Measurements from ENCODE around the gene SUSD3.

The SUSD3 gene

DNA sequence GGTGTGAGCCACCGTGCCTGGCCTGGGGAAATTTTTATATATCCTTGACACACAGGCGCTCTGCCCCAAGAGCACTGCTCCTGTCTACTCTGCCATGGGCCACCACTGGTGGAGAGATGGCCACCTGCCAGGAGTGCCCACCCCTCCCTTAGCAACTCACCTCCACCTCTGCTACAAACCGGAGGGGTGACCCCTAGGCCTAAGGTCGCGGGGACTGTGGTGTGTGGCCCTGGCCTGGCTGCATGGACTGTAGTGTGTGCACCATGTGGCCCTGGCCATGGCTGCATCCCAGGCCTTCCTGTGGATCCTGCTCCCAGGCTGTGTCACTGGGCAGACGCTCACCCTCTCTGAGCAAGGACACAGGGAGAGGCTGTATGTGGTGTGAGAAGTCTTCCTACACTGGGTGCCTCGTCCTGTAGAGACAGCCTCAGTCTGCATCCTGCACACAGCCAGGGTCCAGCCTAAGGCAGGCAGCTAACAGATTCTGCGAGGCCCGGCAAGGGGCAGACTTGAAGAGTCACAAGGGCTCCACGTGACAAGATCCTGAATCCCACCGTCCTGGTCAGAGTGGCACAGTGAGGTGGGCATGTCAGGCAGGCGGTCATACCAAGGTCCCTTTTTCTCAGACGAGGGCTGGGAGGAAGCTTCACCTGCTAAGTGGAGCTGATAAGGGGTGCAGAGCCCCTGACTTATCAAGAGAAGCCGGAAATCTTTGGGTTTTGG, 65.2 kb downstream of the SUSD3 start:
- TF ChIP-seq, protein P1, sequence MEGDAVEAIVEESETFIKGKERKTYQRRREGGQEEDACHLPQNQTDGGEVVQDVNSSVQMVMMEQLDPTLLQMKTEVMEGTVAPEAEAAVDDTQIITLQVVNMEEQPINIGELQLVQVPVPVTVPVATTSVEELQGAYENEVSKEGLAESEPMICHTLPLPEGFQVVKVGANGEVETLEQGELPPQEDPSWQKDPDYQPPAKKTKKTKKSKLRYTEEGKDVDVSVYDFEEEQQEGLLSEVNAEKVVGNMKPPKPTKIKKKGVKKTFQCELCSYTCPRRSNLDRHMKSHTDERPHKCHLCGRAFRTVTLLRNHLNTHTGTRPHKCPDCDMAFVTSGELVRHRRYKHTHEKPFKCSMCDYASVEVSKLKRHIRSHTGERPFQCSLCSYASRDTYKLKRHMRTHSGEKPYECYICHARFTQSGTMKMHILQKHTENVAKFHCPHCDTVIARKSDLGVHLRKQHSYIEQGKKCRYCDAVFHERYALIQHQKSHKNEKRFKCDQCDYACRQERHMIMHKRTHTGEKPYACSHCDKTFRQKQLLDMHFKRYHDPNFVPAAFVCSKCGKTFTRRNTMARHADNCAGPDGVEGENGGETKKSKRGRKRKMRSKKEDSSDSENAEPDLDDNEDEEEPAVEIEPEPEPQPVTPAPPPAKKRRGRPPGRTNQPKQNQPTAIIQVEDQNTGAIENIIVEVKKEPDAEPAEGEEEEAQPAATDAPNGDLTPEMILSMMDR (IDR thresholded peaks at IDR 0.05; ENCODE audit: low read length, missing control alignments) = no peak
- H3K4me3 ChIP-seq (replicated peaks; ENCODE audit: low read depth, low read length) = no peak overlapping the region
- DNase-seq (ENCODE audit: low read depth) = no peak

DNA sequence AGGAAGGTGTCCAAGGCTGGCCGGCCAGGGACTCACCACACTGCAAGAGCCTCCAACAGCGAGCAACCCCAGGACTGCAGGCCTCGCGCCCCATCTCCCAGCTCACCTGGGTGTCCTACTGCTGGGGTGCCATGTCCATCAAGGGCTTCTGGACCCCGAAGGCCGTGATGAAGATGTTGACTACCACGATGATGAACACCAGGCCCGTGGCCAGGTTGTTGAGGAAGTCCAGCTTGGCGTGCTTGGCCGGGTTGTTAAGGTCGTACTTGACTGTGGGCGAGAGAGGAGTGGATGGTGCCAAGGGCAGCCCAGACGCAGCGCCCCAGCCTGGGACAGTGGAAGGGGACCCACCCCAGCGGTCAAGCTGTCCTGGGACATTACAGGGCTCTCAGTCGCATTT, 66.3 kb downstream of the SUSD3 start:
- H3K4me3 ChIP-seq (replicated peaks; ENCODE audit: low read depth, low read length) = no peak overlapping the region
- TF ChIP-seq, protein P1 (IDR thresholded peaks at IDR 0.05; ENCODE audit: low read length, missing control alignments) = no peak
- DNase-seq (ENCODE audit: low read depth) = no peak

DNA sequence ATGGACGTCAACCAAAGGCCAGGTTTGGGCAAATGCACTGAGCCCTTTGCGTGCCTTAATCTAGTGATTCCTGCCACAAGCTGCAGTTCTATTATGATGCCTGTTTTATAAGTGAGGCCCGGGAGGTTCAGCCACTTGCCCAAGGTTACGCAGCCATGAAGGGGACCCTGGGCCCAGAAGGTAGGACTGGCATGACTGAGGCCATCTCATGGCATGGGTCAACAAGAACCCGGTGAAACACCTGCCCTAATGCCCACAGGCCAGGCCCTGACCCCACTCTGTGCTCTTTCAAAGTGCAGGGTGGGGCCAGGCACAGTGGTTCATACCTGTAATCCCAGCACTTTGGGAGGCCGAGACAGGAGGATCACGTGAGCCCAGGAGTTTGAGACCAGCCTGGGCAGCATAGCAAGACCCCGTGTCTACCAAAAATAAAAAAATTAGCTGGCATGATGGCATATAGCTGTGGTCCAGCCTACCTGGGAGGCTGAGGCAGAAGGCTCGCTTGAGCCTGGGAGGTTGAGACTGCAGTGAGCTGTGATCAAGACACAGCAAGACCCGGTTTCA, 66.9 kb downstream of the SUSD3 start:
- TF ChIP-seq, protein P1 (IDR thresholded peaks at IDR 0.05; ENCODE audit: low read length, missing control alignments) = no peak
- DNase-seq (ENCODE audit: low read depth) = no peak
- no peak overlapping the region for H3K4me3 ChIP-seq (replicated peaks; ENCODE audit: low read depth, low read length)

DNA sequence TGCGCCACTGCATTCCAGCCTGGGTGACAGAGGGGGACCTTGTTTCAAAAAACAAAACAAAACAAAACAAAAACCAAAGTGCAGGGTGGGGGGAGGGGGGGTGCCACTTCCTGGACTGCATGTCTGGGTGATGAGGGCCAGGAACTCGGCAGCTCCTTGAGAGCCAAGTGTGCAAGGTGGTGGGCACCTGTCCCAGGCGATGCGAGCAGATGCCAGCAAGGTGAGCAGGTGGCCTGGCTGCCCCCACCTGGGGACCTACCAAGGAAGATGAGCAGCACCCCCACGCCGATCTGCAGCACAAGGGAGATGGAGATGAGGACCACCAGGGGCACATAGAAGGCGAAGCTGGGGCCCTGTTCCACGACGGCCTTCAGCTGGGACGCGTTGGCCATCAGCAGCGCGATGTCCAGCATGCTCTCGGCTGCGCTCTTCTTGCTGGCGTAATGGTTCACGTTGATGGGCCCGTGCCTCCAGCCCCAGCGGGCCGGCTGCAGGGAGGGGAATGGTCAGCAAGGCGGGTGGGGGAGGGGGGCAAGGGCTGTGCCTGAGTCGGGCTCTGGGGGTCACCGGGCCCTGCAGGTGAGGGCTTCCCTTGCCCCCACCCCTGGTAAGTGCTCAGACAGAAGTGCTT, 67.8 kb downstream of the SUSD3 start:
- TF ChIP-seq, protein P1 (IDR thresholded peaks at IDR 0.05; ENCODE audit: low read length, missing control alignments) = no peak
- no peak overlapping the region for H3K4me3 ChIP-seq (replicated peaks; ENCODE audit: low read depth, low read length)
- no peak for DNase-seq (ENCODE audit: low read depth)

DNA sequence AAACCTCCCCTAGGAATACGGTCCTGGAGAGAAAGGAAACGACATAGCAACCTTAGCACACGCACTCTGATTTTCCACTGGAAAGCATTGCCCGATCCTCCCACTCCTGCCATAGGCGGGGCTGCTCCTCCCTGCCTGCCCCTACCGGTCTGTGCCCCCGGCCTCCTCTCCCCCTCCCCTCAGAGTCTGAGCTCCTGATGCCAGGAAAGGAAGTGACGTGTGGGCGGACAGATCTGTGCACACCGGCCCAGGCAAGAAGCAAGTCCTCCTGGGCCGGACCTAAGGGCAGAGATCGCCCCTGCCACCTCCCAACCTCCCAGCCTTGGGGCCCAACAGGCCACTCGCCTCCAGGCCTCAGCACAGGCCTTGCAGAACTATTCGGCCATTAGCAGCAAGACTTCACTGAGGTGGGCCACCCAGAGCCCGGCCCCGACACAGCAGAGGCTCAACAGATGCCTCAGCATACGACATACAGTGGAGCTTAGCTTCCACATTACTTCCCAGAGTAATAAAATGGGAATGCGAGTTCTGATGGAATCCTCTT, 68.4 kb downstream of the SUSD3 start:
- no peak for DNase-seq (ENCODE audit: low read depth)
- TF ChIP-seq, protein P1 (IDR thresholded peaks at IDR 0.05; ENCODE audit: low read length, missing control alignments) = no peak
- no peak overlapping the region for H3K4me3 ChIP-seq (replicated peaks; ENCODE audit: low read depth, low read length)

DNA sequence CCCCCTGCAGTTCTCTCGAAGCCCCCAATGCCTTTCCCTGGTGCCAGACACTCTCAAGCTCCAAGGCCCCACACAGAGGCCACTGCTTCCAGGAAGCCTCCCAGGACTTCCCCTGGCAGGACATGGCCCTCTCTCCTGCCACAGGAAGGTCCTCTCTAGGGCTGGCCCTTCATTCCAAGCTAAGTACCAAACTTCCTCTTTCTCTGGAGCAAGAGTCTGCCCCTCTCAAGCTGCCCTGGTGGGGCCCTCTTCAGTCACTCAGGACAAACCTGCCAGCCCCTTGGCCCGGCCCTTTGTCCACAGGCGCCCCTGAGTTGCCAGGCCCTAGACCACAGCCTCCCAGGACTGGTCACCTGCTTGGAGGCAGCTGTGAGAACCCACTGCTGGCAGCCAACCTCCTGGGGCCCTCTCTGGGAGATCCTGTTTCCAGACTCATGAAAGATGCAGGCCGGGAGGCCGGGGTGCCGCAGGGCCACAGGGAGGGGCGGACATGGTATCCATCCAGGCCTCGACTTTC, 69.0 kb downstream of the SUSD3 start:
- TF ChIP-seq, protein P1 (IDR thresholded peaks at IDR 0.05; ENCODE audit: low read length, missing control alignments) = no peak
- DNase-seq (ENCODE audit: low read depth) = no peak
- no peak overlapping the region for H3K4me3 ChIP-seq (replicated peaks; ENCODE audit: low read depth, low read length)

Measured in fibroblast of pulmonary artery (primary cell).